HFF-Myc (cell line): ENCODE data around the gene ARHGEF10L.

Experiments
- DNase-seq: peaks from one replicate; pipeline ENCODE4 v3.0.0-alpha.2; 2011; ENCODE audit warnings: low read depth; ENCODE audit errors: extremely low read depth
- H3K4me3 ChIP-seq: replicated peaks from 2 replicates; pipeline ENCODE4 v1.5.1; 2011; ENCODE audit warnings: low read depth, mild to moderate bottlenecking, control low read depth, low read length
- TF ChIP-seq, protein P1 (sequence below): IDR thresholded peaks from 2 replicates; pipeline ENCODE4 v1.5.1; 2012; ENCODE audit warnings: mild to moderate bottlenecking, low read depth, low read length, control low read depth; ENCODE audit errors: missing control alignments

The ARHGEF10L gene

GRCh38 chr1:17640975-17641374 lies 101.5 kb downstream of the ARHGEF10L start:
- no peak for DNase-seq

GRCh38 chr1:17642169-17642568 lies 102.7 kb downstream of the ARHGEF10L start:
- H3K4me3 ChIP-seq, result no peak overlapping the region
- TF ChIP-seq, protein P1, sequence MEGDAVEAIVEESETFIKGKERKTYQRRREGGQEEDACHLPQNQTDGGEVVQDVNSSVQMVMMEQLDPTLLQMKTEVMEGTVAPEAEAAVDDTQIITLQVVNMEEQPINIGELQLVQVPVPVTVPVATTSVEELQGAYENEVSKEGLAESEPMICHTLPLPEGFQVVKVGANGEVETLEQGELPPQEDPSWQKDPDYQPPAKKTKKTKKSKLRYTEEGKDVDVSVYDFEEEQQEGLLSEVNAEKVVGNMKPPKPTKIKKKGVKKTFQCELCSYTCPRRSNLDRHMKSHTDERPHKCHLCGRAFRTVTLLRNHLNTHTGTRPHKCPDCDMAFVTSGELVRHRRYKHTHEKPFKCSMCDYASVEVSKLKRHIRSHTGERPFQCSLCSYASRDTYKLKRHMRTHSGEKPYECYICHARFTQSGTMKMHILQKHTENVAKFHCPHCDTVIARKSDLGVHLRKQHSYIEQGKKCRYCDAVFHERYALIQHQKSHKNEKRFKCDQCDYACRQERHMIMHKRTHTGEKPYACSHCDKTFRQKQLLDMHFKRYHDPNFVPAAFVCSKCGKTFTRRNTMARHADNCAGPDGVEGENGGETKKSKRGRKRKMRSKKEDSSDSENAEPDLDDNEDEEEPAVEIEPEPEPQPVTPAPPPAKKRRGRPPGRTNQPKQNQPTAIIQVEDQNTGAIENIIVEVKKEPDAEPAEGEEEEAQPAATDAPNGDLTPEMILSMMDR, result no peak
- no peak for DNase-seq

More at GRCh38 chr1:17640975-17641374, 101.5 kb downstream of the ARHGEF10L start:
- H3K4me3 ChIP-seq, result no peak overlapping the region
- TF ChIP-seq, protein P1, result no peak

- TF ChIP-seq, protein P1, result no peak
- DNase-seq, result no peak
- no peak overlapping the region for H3K4me3 ChIP-seq
Observed at GRCh38 chr1:17642943-17643342, 103.4 kb downstream of the ARHGEF10L start.

DNA sequence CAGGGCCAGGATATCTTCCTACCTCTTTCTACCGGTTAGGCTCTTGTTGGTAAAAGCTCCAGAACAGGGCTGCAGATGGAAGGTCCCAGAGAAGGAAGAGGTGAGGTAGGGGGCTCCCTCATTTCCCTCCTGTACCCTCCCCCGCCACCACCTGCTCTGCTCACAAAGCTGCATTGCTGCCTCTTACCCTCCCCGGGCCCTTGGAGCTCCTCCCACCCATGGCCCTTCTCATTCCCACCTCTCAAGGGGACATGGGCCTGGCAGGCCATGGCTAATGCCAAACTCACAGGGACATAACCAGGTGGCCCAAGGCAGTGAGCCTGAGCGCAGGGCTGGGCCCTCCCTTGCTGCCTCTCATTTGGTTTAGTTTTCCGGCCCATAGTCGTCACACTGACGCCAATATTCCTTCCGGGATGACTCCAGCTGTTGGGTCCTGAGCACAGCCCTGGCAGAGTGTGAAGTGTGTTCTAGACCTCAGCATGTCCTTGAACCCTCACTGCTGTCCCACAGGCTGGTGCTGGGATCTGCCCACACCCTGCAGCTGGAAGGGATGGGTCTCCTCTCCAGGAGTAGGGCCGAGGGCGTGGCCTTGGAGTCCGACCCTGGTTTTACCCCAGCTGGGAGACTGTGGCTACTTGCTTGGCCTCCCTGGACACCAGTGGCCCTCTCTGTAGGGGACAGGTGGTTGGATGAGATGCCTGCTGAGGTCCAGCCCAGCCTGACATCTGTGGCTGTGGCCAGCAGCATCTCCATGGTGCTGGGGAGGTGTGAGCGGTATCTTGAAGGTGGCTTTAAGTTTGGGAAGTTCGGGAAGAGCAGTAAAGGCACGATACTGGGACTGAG lies 104.6 kb downstream of the ARHGEF10L start:
- DNase-seq, result no peak

GRCh38 chr1:17645068-17645911 lies 105.8 kb downstream of the ARHGEF10L start:
- TF ChIP-seq, protein P1, result no peak
- H3K4me3 ChIP-seq, result no peak overlapping the region

More for the DNA sequence above, 104.6 kb downstream of the ARHGEF10L start:
- TF ChIP-seq, protein P1, result no peak
- no peak overlapping the region for H3K4me3 ChIP-seq

GRCh38 chr1:17646444-17647280 lies 107.2 kb downstream of the ARHGEF10L start:
- TF ChIP-seq, protein P1, result no peak
- no peak overlapping the region for H3K4me3 ChIP-seq
- no peak for DNase-seq

More at GRCh38 chr1:17645068-17645911, 105.8 kb downstream of the ARHGEF10L start:
- no peak for DNase-seq
